T-cell (primary cell): Measurements from ENCODE around the gene CPPED1. TPM values are rescaled to one million over a fixed set of nuclear protein-coding genes. Genes with fewer than 3 reads are reported as not detected.

ENCODE experiments used
- ATAC-seq, 4 experiments: fragments of 200-7000 bp in 3 of 4; fragments of 150-1000 bp in 1 of 4; cut with Tn5 transposase; replicated peaks in 1 of 4; 1 replicate in 3 of 4; 2 replicates in 1 of 4; pipeline ENCODE4 v1.10.0; 2021; ENCODE audit warnings: moderate library complexity in 3 of 4, mild to moderate bottlenecking in 2 of 4, moderate number of reproducible peaks in 1 of 4
- CTCF ChIA-PET, 2 donors: fragments of 300-600 bp; sonication (Branson Sonifier 250); formaldehyde crosslinking; loops; one replicate each; lab custom pipeline; 2022; ENCODE audit warnings: antibody characterized with exemption in 2 of 2; lab: Charles Lee
- POLR2A ChIA-PET, 2 donors: fragments of 300-600 bp; sonication (Branson Sonifier 250); formaldehyde crosslinking; loops; one replicate each; lab custom pipeline; 2022; ENCODE audit warnings: antibody characterized with exemption in 2 of 2; lab: Charles Lee
- DNase-seq, 35 experiments: peaks; one replicate each; pipeline versions ENCODE4 v3.0.0 to v3.0.0-alpha.2; 2013 to 2023
- H3K27ac ChIP-seq: one replicate; pipeline ENCODE4 v1.5.1; 2013; ENCODE audit warnings: low read length
- H3K27me3 ChIP-seq, 2 experiments: replicated peaks in 1 of 2; 1 replicate in 1 of 2; 2 replicates in 1 of 2; pipeline versions ENCODE4 v1.6.1 to v1.7.0; 2013; ENCODE audit warnings: low read length in 1 of 2, mixed read lengths in 1 of 2; ENCODE audit not compliant: control insufficient read depth in 2 of 2, insufficient read depth in 2 of 2; ENCODE audit errors: extremely low read depth in 1 of 2
- H3K36me3 ChIP-seq, 2 donors: 1 replicate in 1 of 2; 2 replicates in 1 of 2; pipeline versions ENCODE4 v1.6.1 to v1.7.0; 2013; ENCODE audit warnings: low read length in 1 of 2; ENCODE audit not compliant: control insufficient read depth in 2 of 2, insufficient read depth in 1 of 2; ENCODE audit errors: extremely low read depth in 1 of 2
- H3K4me1 ChIP-seq, 2 experiments: 1 replicate in 1 of 2; 2 replicates in 1 of 2; pipeline versions ENCODE4 v1.6.1 to v1.7.0; 2013; ENCODE audit warnings: low read length in 2 of 2, mixed read lengths in 1 of 2; ENCODE audit not compliant: insufficient read depth in 2 of 2, control insufficient read depth in 1 of 2; ENCODE audit errors: extremely low read depth in 1 of 2
- H3K4me3 ChIP-seq, 2 donors: 1 replicate in 1 of 2; 2 replicates in 1 of 2; pipeline versions ENCODE4 v1.5.1 to v1.7.0; 2013; ENCODE audit warnings: mild to moderate bottlenecking in 2 of 2, low read length in 1 of 2, moderate library complexity in 1 of 2; ENCODE audit not compliant: control insufficient read depth in 1 of 2; ENCODE audit errors: extremely low read depth in 1 of 2
- H3K9me3 ChIP-seq: 2 replicates; pipeline ENCODE4 v1.7.0; 2013
- H3K27ac Mint-ChIP-seq, 2 donors: one replicate each; pipeline ENCODE4 v1.8.0; 2020 to 2021; ENCODE audit warnings: mild to moderate bottlenecking in 2 of 2, mixed read lengths in 2 of 2
- H3K27me3 Mint-ChIP-seq, 2 donors: one replicate each; pipeline ENCODE4 v1.8.0; 2021 to 2022; ENCODE audit warnings: mixed read lengths in 2 of 2
- H3K36me3 Mint-ChIP-seq: one replicate; pipeline ENCODE4 v1.8.0; 2021; ENCODE audit warnings: mixed read lengths
- H3K4me1 Mint-ChIP-seq, 3 donors: one replicate each; pipeline ENCODE4 v1.8.0; 2020 to 2022; ENCODE audit warnings: mixed read lengths in 3 of 3, mild to moderate bottlenecking in 1 of 3
- H3K4me3 Mint-ChIP-seq, 3 donors: one replicate each; pipeline ENCODE4 v1.8.0; 2020 to 2022; ENCODE audit warnings: mild to moderate bottlenecking in 3 of 3, mixed read lengths in 3 of 3, moderate library complexity in 3 of 3
- H3K9me3 Mint-ChIP-seq, 3 donors: one replicate each; pipeline ENCODE4 v1.8.0; 2020 to 2022; ENCODE audit warnings: mixed read lengths in 3 of 3
- WGBS: methylation state at CpG from one replicate; pipeline ENCODE4 v1.1.5; 2013; ENCODE audit warnings: missing lambda C conversion rate; ENCODE audit not compliant: insufficient coverage; 5-methylcytosine and 5-hydroxymethylcytosine counted together
- total RNA-seq, 35 experiments: library from RNA in 6 of 35; stranded (reverse) in 6 of 35; fragments of 120-200 nt in 1 of 35; gene quantifications; one replicate each; pipeline versions ENCODE4 v1.2.1 to v1.2.4 and lab custom pipeline; 2013 to 2026

CPPED1 gene
- total RNA-seq, 5 donors from 2014 or later (not counting 1 experiment from before 2014, with no cell fraction given), result 2.9 to 9.2 (median 7.5) TPM

DNA sequence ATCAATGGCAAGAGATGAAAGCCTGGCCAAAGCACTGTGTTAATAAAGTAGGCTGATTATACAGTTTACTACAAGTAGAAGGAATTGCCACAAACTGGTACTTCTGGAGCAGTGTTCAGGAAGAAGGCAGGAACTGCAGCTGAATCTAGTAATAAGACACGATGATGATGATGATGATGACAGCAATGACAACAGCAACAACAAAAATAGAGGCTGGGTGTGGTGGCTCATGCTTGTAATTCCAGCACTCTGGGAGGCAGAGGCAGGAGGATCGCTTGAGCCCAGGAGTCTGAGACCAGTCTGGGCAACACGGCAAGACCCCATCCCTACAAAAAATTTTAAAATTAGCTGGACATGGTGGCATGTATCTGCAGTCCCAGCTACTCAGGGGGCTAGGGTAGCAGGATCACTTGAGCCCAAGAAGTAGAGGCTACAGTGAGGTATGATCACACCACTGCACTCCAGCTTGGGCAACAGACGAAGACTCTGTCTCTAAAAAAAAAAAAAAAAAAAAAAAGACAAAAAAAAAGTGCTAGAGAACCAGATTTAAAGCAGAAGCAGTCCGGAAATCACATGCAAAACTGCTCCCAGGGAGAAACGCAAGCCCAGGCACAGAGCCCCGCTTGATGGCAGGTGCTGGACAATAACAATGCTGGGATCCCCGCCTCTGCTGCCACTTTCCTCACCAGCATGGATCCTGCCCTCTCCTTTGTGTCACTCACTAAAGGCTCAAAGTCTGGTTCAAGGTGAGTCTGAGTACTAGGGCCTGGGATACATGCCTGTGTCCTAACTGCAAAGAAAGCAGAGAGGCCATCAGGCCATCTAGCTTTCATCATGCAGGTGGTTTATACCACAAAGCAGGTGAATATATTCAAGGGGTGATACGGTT, 44.8 kb downstream of the CPPED1 start:
- Histone ChIP-seq H3K36me3 (no peaks in the 10 kb centered on the region), H3K4me1 (no peaks in the 10 kb centered on the region), H3K4me3 (no peak overlapping the region), H3K9me3 (no peaks in the 10 kb centered on the region), H3K27ac (no peak overlapping the region), H3K27me3 (no peaks in the 10 kb centered on the region)
- no peak overlapping the region for H3K27ac Mint-ChIP-seq
- H3K4me1 Mint-ChIP-seq, result no peaks in the 10 kb centered on the region
- H3K36me3 Mint-ChIP-seq, result peaks cover 8% of the 10 kb centered on the region
- H3K4me3 Mint-ChIP-seq, result no peak overlapping the region
- no peaks in the 10 kb centered on the region for H3K27me3 Mint-ChIP-seq
- ChIA-PET POLR2A (no interaction called here), CTCF (no interaction called here)
- DNase-seq, result no peak
- no peak for ATAC-seq
- 87% methylated on average over 4 of the region's 9 CpGs for WGBS
- no peaks in the 10 kb centered on the region for H3K9me3 Mint-ChIP-seq

DNA sequence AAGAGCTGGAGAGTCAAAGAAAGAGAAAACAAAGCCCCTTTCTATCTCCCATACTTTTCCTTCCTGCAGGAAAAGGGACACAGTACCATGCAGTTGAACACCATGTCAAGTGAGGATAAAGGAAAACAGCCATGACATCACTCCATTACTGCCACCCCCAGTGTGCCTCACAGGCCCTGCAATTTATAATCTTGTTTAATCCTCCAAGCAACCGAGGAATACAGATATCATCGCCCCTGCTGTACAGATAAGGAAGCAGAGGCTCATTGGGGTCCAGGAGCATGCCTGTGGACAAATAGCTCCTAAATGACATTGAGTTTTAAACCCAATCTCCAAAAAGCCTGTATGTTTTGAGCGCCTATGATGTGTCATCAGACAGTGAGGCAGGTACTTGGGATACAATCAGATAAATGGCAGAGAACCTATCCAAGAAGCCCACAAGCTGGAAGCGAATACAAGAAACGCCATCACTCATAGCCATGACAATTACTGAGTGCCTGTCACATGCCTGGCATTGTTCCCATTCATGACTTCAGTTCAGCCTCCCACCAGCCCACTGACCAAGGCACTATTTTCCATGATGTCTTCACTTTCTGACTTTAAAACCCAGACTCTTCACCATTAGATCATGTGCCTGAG, 45.5 kb downstream of the CPPED1 start:
- H3K27ac ChIP-seq, result no peak overlapping the region
- no peak overlapping the region for H3K27ac Mint-ChIP-seq
- H3K36me3 Mint-ChIP-seq, result peaks cover 8% of the 10 kb centered on the region
- WGBS, result 93% methylated on average over 5 of the region's 5 CpGs
- no peaks in the 10 kb centered on the region for H3K9me3 ChIP-seq
- H3K9me3 Mint-ChIP-seq, result no peaks in the 10 kb centered on the region
- no peaks in the 10 kb centered on the region for H3K4me1 ChIP-seq
- H3K4me3 ChIP-seq, result no peak overlapping the region
- ChIA-PET POLR2A (no interaction called here), CTCF (no interaction called here)
- ATAC-seq (no peak), DNase-seq (no peak)
- H3K36me3 ChIP-seq, result no peaks in the 10 kb centered on the region
- no peaks in the 10 kb centered on the region for H3K27me3 ChIP-seq
- no peak overlapping the region for H3K4me3 Mint-ChIP-seq
- no peaks in the 10 kb centered on the region for H3K27me3 Mint-ChIP-seq
- H3K4me1 Mint-ChIP-seq, result no peaks in the 10 kb centered on the region

DNA sequence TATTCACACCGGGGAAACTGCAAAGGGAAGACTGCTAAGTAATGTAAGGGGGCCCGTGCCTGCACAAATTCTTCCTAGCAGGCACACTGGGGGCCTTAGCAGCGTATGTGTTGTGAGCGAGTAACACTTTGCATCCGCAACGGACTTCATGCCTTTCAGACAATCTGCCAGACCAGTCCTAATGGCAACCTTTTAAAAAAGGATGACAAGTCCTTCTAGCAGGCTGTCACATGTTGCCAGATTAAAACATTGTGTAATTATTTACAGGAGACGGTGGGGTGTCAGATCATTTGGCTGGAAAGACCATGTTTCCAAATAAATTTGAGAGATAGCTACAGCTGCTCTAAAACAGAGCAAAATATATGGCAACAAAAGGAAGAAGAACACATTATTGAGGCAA, 46.1 kb downstream of the CPPED1 start:
- H3K4me1 ChIP-seq, result no peaks in the 10 kb centered on the region
- WGBS, result 98% methylated on average over 5 of the region's 7 CpGs
- Mint-ChIP-seq H3K27ac (no peak overlapping the region), H3K4me1 (no peaks in the 10 kb centered on the region), H3K36me3 (peaks cover 8% of the 10 kb centered on the region), H3K27me3 (no peaks in the 10 kb centered on the region), H3K9me3 (no peaks in the 10 kb centered on the region), H3K4me3 (no peak overlapping the region)
- ATAC-seq, result no peak
- no peaks in the 10 kb centered on the region for H3K27me3 ChIP-seq
- H3K9me3 ChIP-seq, result no peaks in the 10 kb centered on the region
- ChIA-PET POLR2A (no interaction called here), CTCF (no interaction called here)
- no peaks in the 10 kb centered on the region for H3K36me3 ChIP-seq
- no peak overlapping the region for H3K4me3 ChIP-seq
- DNase-seq, result no peak
- no peak overlapping the region for H3K27ac ChIP-seq

DNA sequence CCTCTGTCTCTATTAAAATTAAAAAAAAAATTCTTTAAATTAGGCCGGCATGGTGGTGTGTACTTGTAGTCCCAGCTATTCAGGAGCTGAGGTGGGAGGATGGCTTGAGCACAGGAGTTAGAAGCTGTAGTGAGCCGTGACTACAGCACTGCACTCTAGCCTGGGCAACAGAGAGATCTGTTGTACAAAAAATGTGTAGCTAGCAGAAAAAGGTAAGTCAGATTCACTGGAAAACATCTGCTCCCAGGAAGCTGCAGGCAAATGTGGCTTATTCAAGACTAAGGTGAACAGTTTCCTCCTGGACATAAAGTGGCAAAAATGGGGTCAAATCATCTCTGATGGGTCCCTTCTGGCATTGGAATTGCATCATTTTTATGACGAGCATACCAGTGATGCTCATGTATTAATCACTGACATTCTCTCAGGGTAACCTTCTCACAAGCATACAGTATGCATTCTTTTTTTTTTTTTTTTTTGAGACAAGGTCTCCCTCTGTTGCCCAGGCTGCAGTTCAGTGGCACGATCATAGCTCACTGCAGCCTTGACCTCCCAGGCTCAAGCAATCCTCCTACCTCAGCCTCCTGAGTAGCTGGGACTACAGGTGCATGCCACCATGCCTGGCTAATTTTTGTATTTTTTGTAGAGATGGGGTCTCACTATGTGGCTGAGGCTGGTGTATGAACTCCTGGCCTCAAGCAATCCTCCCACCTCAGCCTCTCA, 48.7 kb downstream of the CPPED1 start:
- H3K36me3 ChIP-seq, result no peaks in the 10 kb centered on the region
- Mint-ChIP-seq H3K4me3 (no peak overlapping the region), H3K27me3 (no peaks in the 10 kb centered on the region), H3K36me3 (peaks cover under 1% of the 10 kb centered on the region), H3K9me3 (no peaks in the 10 kb centered on the region), H3K4me1 (peaks cover 4 to 7% (median 5%) of the 10 kb centered on the region in 3 donors), H3K27ac (no peak overlapping the region)
- H3K27ac ChIP-seq, result no peak overlapping the region
- no peak for ATAC-seq
- ChIA-PET CTCF (interaction anchor here in 1 of 2 donors (0.5 kb wide), 1 partner anchor 1152 kb away, joined by 6 read pairs; no protein-coding TSS in a partner anchor), POLR2A (no interaction called here)
- 87% methylated on average over 3 of the region's 4 CpGs for WGBS
- peaks cover 0 to 3% of the 10 kb centered on the region in 2 experiments for H3K4me1 ChIP-seq
- DNase-seq, result no peak
- no peaks in the 10 kb centered on the region for H3K27me3 ChIP-seq
- no peak overlapping the region for H3K4me3 ChIP-seq
- no peaks in the 10 kb centered on the region for H3K9me3 ChIP-seq

DNA sequence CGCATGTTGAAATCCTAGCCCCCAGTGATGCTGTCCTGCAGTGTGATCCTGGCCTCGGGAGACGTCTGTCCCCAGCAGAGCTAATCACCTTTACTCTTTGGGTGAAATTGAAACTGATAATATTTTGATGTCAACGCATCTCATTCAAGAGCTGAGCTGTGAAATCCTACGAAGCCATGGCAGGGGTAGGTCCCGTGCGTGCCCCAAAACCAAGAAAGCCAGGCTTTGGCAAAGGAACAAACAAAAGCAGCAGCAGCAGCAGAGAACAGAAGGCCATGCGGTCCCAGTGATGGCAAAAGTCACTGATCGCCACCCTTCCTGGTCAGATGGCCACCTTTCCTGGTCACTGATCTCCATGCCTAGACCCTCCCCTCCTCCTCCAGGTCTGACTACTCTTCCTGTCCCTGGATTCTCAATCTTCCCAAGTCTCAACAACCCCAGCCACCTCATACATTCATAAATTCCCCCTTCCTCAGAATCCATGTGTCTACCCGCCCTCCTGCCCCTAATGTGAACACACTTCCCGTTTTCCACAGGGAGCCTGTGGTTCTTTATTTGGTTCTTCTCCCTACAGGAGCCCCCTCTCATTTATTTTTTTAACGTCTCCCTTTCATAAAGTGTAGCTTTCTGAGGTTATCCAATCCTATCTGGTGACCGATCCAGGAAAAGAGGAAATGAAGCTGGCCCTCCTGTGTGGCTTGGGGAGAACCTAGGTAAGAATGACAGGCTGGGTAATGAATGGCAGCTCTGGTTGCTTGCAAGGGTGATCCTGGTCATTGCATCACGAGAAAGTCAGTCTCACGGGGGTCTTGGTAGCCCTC, 50.3 kb downstream of the CPPED1 start:
- Mint-ChIP-seq H3K9me3 (no peaks in the 10 kb centered on the region), H3K4me3 (no peak overlapping the region), H3K27ac (no peak overlapping the region), H3K27me3 (no peaks in the 10 kb centered on the region), H3K4me1 (peaks cover 11 to 15% (median 15%) of the 10 kb centered on the region in 3 donors), H3K36me3 (no peaks in the 10 kb centered on the region)
- Histone ChIP-seq H3K4me3 (no peak overlapping the region), H3K36me3 (no peaks in the 10 kb centered on the region), H3K4me1 (peaks cover 0 to 6% of the 10 kb centered on the region in 2 experiments), H3K9me3 (no peaks in the 10 kb centered on the region), H3K27me3 (no peaks in the 10 kb centered on the region), H3K27ac (no peak overlapping the region)
- ChIA-PET POLR2A (no interaction called here), CTCF (no interaction called here)
- DNase-seq, result no peak
- WGBS, result 69% methylated on average over 12 of the region's 15 CpGs
- no peak for ATAC-seq

DNA sequence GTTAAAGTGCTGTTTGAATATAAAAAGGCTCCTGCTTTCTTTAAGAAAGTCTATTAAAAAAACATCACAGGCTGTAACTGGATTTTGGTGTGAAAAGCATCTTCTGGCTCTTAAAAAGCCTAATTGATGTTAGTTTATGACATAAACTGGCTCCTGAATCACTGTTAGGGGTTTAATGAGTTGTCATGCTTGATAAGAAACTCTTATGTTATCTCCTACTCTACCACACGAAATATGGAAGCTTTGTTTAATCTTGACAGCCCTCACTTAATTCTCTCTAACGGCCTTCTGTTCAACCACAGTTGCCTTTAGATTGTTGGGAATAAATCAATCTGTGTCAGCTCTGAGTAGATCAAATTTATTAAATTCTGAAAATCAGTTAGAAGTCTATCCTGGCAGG, 51.5 kb downstream of the CPPED1 start:
- peaks cover 11 to 15% (median 15%) of the 10 kb centered on the region in 3 donors for H3K4me1 Mint-ChIP-seq
- H3K27ac Mint-ChIP-seq, result no peak overlapping the region
- H3K27ac ChIP-seq, result no peak overlapping the region
- DNase-seq (no peak), ATAC-seq (no peak)
- no peaks in the 10 kb centered on the region for H3K9me3 Mint-ChIP-seq
- peaks cover 0 to 6% of the 10 kb centered on the region in 2 experiments for H3K4me1 ChIP-seq
- no peaks in the 10 kb centered on the region for H3K9me3 ChIP-seq
- CTCF ChIA-PET, result interaction anchor here in 1 of 2 donors (0.6 kb wide), 1 partner anchor 9 kb away, joined by 8 read pairs; no protein-coding TSS in a partner anchor
- H3K36me3 ChIP-seq, result no peaks in the 10 kb centered on the region
- no peak overlapping the region for H3K4me3 Mint-ChIP-seq
- H3K27me3 ChIP-seq, result no peaks in the 10 kb centered on the region
- no peaks in the 10 kb centered on the region for H3K27me3 Mint-ChIP-seq
- no CpG with 5 or more reads among the region's 2 CpGs for WGBS
- no peak overlapping the region for H3K4me3 ChIP-seq
- H3K36me3 Mint-ChIP-seq, result peaks cover 6% of the 10 kb centered on the region
- POLR2A ChIA-PET, result no interaction called here
